H1 (cell line): ENCODE measurements around the gene FLRT3.

Experiments used
- BRCA1 ChIP-seq: IDR thresholded peaks from 2 replicates; pipeline ENCODE4 v1.6.1; 2012; ENCODE audit warnings: low read depth, low read length, improper control_type of control experiment
- JUN ChIP-seq: IDR thresholded peaks from 2 replicates; pipeline ENCODE4 v1.6.1; 2011; ENCODE audit warnings: low read depth, mild to moderate bottlenecking, improper control_type of control experiment, low read length
- JUND ChIP-seq: IDR thresholded peaks from 2 replicates; pipeline ENCODE4 v1.6.1; 2011; ENCODE audit warnings: mild to moderate bottlenecking, improper control_type of control experiment, low read length
- POLR2A ChIP-seq, 2 experiments: IDR thresholded peaks; 1 replicate in 1 of 2; 2 replicates in 1 of 2; pipeline ENCODE4 v1.6.1; 2011; ENCODE audit warnings: low read depth in 2 of 2, low read length in 2 of 2, mild to moderate bottlenecking in 2 of 2; ENCODE audit errors: control extremely low read depth in 1 of 2
- POLR2AphosphoS5 ChIP-seq: IDR thresholded peaks from 2 replicates; pipeline ENCODE4 v1.6.1; 2011; ENCODE audit warnings: low read depth, low read length
- RAD21 ChIP-seq, 2 experiments: IDR thresholded peaks in 1 of 2; conservative IDR thresholded peaks in 1 of 2; 2 replicates each; pipeline ENCODE4 v1.6.1; 2011; ENCODE audit warnings: low read depth in 2 of 2, low read length in 2 of 2, improper control_type of control experiment in 1 of 2, inconsistent platforms in 1 of 2, mild to moderate bottlenecking in 1 of 2, moderate library complexity in 1 of 2
- TF ChIP-seq, protein P1 (sequence below), 3 experiments: IDR thresholded peaks; 1 replicate in 2 of 3; 2 replicates in 1 of 3; pipeline versions ENCODE4 v1.5.1 to v1.6.1; 2011; ENCODE audit warnings: low read length in 3 of 3, mild to moderate bottlenecking in 3 of 3, inconsistent platforms in 2 of 3, low read depth in 1 of 3, moderate library complexity in 1 of 3; ENCODE audit not compliant: insufficient read depth in 1 of 3; ENCODE audit errors: control extremely low read depth in 1 of 3
- TF ChIP-seq, protein P2 (sequence below): IDR thresholded peaks from 2 replicates; pipeline ENCODE4 v1.6.1; 2012; ENCODE audit warnings: inconsistent platforms

DNA sequence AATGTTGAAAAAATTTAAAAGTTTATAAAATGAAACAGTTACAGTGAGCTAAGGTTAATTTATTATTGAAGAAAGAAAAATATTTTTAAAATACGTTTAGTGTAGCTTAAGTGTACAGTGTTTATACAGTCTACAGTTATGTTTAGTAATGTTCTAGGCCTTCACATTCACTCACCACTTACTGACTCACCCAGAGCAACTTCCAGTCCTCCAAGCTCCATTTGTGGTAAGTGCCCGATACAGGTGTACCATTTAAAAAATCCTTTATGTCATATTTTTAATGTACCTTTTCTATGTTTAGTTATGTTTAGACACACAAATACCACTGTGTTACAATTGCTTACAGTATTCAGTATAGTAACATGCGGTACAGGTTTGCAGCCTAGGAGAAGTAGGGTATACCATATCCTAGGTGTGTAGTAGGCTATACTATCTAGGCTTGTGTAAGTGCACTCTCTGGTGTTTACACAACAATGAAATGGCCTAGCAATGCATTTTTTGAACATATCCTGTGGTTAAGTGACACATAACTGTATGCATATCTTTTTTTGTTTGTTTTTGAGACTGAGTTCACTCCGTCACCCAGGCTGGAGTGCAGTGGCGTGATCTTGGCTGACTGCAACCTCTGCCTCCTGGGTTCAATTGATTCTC, 26.3 kb downstream of the FLRT3 start:
- TF ChIP-seq POLR2A (IDR thresholded peaks at IDR 0.05; ENCODE audit: control extremely low read depth in 1 of 2, low read depth in 2 of 2, low read length in 2 of 2) (no peak), JUN (no peak), POLR2AphosphoS5 (no peak), JUND (no peak), BRCA1 (no peak), RAD21 (IDR thresholded peaks at IDR 0.05 in 1 of 2, conservative IDR thresholded peaks at IDR 0.05 in 1 of 2; ENCODE audit: low read depth in 2 of 2, low read length in 2 of 2) (no peak)
- TF ChIP-seq, protein P1, sequence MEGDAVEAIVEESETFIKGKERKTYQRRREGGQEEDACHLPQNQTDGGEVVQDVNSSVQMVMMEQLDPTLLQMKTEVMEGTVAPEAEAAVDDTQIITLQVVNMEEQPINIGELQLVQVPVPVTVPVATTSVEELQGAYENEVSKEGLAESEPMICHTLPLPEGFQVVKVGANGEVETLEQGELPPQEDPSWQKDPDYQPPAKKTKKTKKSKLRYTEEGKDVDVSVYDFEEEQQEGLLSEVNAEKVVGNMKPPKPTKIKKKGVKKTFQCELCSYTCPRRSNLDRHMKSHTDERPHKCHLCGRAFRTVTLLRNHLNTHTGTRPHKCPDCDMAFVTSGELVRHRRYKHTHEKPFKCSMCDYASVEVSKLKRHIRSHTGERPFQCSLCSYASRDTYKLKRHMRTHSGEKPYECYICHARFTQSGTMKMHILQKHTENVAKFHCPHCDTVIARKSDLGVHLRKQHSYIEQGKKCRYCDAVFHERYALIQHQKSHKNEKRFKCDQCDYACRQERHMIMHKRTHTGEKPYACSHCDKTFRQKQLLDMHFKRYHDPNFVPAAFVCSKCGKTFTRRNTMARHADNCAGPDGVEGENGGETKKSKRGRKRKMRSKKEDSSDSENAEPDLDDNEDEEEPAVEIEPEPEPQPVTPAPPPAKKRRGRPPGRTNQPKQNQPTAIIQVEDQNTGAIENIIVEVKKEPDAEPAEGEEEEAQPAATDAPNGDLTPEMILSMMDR (IDR thresholded peaks at IDR 0.05; ENCODE audit: control extremely low read depth in 1 of 3, insufficient read depth in 1 of 3, low read depth in 1 of 3, low read length in 3 of 3), result no peak
- TF ChIP-seq, protein P2, sequence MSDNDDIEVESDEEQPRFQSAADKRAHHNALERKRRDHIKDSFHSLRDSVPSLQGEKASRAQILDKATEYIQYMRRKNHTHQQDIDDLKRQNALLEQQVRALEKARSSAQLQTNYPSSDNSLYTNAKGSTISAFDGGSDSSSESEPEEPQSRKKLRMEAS, result no peak
